Cardiac fibroblast (primary cell): ENCODE measurements around the gene TNRC18.

Experiments used
- DNase-seq, 2 donors: peaks; one replicate each; pipeline versions ENCODE4 v3.0.0 to v3.0.0-alpha.2; 2010; ENCODE audit warnings: low read depth in 2 of 2
- H3K4me3 ChIP-seq, 2 donors: replicated peaks in 1 of 2; 1 replicate in 1 of 2; 2 replicates in 1 of 2; pipeline ENCODE4 v1.5.1; 2011; ENCODE audit warnings: low read depth in 2 of 2, low read length in 2 of 2, mild to moderate bottlenecking in 2 of 2, moderate library complexity in 1 of 2
- TF ChIP-seq, protein P1 (sequence below): IDR thresholded peaks from one replicate; pipeline ENCODE4 v1.5.1; 2011; ENCODE audit warnings: low read depth, mild to moderate bottlenecking, low read length, inconsistent platforms

TNRC18 gene

GRCh38 chr7:5393748-5394147, 29.9 kb downstream of the TNRC18 start:
- TF ChIP-seq, protein P1, sequence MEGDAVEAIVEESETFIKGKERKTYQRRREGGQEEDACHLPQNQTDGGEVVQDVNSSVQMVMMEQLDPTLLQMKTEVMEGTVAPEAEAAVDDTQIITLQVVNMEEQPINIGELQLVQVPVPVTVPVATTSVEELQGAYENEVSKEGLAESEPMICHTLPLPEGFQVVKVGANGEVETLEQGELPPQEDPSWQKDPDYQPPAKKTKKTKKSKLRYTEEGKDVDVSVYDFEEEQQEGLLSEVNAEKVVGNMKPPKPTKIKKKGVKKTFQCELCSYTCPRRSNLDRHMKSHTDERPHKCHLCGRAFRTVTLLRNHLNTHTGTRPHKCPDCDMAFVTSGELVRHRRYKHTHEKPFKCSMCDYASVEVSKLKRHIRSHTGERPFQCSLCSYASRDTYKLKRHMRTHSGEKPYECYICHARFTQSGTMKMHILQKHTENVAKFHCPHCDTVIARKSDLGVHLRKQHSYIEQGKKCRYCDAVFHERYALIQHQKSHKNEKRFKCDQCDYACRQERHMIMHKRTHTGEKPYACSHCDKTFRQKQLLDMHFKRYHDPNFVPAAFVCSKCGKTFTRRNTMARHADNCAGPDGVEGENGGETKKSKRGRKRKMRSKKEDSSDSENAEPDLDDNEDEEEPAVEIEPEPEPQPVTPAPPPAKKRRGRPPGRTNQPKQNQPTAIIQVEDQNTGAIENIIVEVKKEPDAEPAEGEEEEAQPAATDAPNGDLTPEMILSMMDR, result no peak
- H3K4me3 ChIP-seq, result no peak overlapping the region
- no peak for DNase-seq

DNA sequence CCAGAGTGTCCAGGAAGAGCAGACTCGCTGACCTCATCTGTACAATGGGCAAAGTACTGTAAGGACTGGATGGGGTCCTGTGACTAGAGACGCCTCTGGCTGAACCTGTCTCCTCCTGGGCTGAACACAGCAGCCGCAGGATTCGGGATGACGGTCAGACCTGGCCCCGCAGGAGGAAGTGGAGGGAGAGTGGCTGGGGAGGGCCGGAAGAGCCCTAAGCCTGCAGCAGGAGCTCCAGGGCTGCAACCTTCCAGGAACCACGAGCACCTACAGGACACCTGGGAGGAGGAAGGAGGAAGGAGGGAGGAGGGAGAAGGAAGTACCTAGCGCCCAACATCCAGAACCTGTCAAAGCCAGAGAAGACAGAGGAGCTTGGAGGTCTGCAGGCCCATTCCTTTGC, 30.3 kb downstream of the TNRC18 start:
- no peak for DNase-seq
- no peak overlapping the region for H3K4me3 ChIP-seq
- TF ChIP-seq, protein P1, result no peak

DNA sequence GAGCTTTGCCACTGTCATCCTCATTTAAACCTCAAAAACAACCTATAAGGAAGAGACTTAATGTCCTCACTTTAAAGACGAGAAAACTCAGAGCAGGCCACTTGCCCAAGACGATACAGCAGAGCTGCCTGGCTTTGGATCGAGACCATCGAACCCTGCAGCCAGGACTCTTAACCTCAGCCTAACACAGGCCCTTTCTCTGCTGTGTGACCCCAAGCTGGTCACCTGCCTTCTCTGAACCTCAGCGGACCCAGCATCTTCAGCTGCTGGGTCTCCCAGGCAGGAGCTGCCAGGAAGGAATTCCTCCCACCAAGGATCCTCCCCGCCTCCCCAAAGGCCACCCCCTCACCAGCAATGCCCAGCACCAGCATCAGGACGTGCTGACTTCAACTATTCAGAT, 32.7 kb downstream of the TNRC18 start:
- H3K4me3 ChIP-seq, result no peak overlapping the region
- DNase-seq, result no peak
- TF ChIP-seq, protein P1, result no peak

DNA sequence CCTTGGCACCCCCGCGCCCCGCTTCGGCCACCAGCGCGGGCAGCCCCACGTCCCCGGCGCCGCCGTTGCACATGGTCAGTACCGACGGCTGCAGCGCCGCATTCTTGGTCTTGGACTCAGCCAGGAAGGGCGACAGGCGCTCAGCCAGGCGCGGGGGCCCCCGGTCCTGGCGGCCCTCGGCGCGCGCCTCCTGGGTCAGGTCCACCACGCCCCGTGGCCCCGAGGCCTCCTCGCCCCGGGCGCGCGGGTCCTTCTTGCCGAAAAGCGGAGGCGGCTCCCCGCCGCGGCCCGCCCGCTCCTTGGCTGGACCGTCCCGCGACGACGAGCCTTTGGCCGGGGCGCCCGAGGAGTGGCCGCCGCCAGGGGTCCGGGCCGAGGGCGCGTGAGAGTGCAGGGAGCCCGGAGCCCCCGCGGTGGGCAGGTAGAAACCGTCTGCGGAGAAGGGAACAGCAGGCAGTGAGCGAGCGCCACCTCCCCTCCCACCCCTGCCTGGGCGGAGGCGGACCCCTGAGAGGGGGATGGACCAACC, 34.7 kb downstream of the TNRC18 start:
- TF ChIP-seq, protein P1, result no peak
- no peak overlapping the region for H3K4me3 ChIP-seq
- DNase-seq, result no peak

DNA sequence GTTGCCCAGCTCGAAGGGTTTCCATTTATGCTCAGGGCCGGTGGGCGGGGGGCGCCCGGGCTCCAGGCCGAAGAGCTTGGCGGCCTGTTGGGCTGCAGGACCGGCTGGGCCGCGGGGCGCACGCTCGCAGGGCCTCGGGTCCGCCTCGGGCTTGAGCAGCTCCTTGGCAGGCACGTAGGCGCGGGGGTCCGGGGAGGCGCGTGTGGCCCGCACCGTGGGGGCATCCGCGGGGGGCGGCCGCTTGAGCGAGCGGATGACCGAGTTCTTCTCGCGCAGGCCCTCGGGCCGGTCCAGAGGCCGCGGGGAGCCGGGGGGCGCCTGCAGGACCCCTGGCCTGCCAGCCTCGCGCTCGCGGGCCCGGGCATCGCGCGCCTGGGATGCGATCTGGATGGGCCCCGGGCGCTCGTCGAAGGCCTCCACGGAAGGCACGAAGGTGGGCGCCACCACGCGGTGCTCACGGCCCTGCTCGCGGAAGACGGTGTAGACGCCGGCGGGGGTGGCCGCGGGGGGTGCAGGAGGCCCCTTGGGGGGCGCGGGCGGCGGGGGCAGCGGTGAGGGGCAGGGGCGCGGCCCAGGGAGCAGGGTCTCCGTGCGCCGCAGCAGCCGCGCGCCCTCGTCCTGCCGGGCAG, 35.2 kb downstream of the TNRC18 start:
- DNase-seq, result no peak
- TF ChIP-seq, protein P1, result no peak

DNA sequence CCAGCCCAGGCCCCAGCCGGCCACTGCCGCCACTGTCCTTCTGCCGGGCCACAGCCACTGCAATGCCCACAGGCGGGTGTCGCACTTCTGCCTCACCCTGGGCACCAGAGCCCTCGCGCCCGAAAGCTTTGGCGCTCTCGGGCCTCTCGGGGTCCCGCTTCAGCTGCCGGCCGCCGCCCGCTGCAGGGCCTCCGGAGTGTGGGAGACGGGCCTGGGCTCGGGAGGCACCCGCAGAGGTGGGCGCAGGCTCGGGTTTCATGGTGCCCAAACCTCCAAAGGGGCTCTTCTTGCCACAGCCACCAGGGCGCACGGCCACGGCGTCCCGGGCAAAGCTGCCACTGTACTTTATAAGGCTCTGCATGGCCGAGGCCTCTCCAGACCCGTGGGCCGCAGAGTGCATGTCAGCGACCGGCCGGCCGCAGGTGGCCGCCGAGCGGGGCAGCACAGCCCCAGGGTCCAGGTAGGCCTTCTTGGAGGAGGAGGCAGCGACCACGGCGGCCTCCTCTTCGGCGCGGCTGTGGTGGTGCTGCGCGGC, 35.9 kb downstream of the TNRC18 start:
- TF ChIP-seq, protein P1, result no peak
- H3K4me3 ChIP-seq, result no peak overlapping the region
- no peak for DNase-seq

More for the DNA sequence above, 35.2 kb downstream of the TNRC18 start:
- H3K4me3 ChIP-seq, result no peak overlapping the region

DNA sequence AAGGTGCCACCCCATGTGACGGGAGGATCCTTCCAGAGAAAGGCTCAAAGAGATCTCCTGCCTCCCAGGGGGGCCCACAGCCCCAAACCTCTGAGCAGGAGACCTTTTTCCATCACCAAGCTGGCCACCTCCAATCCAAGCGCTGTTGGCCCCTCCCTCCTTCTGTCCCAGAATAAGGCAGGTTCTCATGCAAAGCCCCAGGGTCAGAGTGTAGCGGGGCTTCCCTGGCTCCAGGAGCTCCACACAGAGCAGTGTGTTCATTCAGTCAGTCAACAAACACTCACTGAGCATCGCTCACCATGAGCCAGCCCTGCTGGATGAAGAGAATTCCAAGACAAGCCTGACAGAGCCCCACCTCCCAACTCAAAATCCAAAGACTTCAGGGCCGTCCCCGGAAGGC, 39.0 kb downstream of the TNRC18 start:
- DNase-seq, result no peak
- TF ChIP-seq, protein P1, result no peak
- no peak overlapping the region for H3K4me3 ChIP-seq
